Fibroblast of skin of left quadriceps (primary cell): ENCODE data around the gene CLRN1.

ENCODE experiments used
- DNase-seq, 2 experiments: peaks; one replicate each; pipeline ENCODE4 v3.0.0-alpha.2; 2013; ENCODE audit warnings: low read depth in 2 of 2

The CLRN1 gene

GRCh38 chr3:150975992-150976368 is 3.5 kb upstream of the CLRN1 start:
- DNase-seq = no peak

- no peak for DNase-seq
Measured at GRCh38 chr3:150975086-150975991, 2.8 kb upstream of the CLRN1 start.

- DNase-seq = peak; percentile 42 to 55
Measured at GRCh38 chr3:150970665-150971324, 1.7 kb downstream of the CLRN1 start.

DNA sequence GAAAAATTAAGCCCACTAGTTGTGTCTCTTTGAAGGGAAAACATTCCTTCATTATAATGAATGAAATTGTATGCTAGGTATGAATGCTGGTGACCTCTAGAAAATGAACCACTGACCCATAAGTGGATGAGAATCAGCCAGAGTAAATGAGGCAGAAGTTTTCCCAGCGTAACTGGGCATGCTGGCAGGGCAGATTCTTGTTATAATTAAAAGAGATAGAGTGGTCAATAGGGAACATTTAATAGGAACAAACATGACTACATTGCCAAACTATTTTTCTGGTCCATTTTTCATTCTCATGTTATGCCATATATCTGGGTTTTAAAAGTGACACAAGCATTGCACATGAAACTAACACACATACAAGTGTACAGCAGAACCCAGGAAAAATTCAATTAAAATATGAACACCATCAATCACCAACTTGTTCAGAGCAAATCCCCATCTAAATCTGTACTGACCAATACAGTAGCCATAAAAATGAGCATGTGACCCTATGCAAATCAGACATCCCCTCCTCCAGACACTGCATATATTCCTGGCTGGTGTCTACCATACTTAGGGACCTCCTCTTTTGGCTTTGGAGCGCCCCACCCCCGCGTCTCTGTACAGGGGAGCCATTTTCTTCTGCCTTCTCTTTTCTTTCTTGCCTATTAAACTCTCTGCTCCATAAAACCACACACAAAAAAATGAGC is 4.0 kb downstream of the CLRN1 start:
- DNase-seq = no peak

DNA sequence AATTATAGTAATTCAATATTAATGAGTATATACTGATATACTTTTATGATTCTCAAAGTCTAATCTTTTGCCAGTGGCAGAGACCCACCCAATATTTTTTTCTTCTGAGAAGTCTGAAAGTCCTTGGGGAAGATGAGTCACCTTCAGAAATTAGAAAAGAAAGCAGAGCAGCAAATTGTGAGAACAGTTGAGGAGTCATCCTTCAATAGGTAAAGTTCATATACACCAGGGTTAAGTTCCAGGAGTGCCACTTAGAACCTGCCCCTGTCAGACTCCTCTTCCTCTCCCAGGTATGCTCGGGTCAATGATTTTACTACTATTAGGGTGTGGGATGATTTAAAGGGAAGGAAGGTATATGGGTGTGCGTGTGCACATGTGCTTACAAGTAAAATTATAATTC is 7.1 kb downstream of the CLRN1 start:
- DNase-seq = no peak

DNA sequence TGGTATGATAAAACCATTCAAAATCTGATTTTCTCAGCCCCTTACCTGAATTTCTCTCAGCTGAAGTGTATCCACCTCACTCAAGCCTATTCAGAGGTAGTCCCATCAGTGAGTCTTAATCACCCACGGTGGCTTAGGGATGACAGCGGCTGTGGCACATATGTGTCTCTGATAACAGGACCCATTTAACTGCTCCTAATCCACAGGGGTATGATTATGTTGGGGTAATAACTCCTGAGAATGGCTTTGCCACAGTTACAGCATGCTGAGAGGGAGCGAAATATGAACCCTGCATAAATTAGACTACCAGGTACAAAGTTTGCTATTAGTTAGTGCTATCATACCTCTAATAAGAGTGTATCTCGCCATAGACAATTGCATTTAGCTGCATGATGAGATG is 10.6 kb downstream of the CLRN1 start:
- DNase-seq = no peak

DNA sequence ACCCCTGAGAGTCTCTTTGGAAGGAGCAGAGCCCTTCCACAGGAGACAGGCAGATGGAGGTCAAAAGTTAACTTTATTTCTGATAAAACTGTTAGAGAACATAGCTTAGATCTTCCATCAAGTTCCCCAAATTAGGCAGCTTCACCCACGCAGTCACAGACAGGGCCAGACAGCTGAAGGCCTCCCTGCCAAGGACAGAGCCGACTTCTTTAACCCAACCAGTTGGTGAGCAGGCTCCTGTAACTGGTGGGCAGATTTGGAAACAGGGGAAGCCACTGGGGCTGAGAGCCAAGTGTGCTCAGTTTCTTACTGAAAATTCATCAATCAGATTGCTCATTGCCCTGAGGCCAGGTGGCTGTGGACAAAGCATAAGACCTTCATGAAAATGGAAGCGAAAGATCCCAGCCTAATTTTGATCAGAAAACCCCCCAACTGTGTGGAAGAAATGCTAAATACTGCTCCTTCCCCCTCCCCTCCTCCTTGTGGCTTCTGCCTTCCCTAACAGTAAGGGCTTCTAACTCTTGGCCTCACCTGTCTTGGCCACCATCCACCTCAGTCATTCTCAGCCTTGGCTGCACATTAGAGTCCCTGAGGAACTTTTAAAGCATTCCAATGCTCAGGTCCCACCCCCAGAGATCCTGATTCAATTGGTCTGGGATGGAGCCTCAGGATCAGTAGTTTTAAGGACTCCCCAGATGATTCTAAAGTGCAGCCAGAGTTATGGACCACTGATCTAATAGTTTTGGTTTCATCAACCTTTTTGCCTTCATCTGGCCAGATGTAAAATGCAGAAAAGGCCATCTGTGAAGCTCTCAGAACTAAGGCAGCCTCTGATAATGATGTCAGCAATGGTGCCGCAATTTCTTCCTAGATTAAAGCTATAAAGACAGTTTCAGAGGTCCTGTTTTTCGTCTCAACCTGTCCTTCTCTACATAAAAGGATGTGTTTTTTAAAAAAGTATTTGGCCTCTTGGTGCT is 11.5 kb downstream of the CLRN1 start:
- no peak for DNase-seq

DNA sequence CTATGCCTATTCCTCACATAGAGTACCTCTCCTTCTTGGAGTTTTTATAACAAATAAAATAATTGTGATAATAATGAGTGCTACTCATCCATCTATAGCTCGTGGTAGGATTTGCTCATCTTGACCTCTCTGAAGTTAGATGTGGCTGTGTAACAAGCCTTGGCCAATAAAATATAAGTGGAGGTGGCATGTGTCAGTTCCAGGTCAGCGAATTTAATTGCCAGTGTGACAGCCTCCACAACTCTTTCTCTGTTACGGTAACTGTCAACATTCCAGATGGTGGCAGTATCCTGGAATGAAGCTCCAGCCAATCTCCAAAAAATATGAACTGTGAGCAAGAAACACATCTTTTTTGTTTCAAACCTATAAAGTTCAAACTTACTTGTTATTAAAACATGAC is 13.8 kb downstream of the CLRN1 start:
- no peak for DNase-seq

GRCh38 chr3:150956376-150956775 is 16.2 kb downstream of the CLRN1 start:
- no peak for DNase-seq

DNA sequence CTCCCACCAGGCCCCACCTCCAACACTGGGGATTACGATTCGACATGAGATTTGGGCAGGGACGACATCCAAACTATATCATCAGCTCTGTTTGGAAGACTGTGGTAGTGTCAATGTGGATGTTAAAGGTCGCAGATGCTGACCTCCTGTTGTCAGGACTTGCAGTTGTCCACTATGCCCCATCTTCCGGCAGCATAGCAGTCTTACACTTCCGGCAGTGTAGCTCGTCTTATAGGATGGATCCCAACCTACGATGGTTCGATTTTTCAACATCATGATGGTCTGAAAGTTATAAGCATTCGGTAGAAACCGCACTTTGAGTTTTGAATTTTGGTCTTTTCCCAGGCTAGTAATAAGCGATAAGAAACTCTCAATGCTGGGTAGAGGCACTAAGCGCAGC is 20.6 kb downstream of the CLRN1 start:
- no peak for DNase-seq

GRCh38 chr3:150945226-150946032 is 27.1 kb downstream of the CLRN1 start:
- peak; percentile 78 to 80 for DNase-seq

DNA sequence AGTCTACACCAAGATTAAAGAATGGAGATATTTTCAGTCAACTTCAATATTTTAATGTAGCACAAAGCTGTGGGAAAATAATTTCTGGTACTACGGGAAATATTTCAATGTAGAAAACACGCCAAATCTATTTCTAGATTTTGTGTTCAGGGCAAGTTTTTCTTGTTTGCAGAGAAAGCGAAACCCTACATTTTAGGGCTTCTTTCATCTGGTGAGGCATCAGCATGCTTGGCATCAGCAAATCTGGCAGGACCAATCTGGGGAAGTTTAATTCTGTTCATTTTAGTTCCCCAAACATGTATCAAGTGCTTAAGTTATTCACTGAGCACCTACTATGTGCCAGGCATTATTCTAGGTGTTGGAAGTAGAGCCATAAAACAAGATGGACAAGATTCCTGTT is 30.3 kb downstream of the CLRN1 start:
- DNase-seq = no peak

GRCh38 chr3:150936693-150937092 is 35.8 kb downstream of the CLRN1 start:
- DNase-seq = no peak

- no peak for DNase-seq
Measured at GRCh38 chr3:150933473-150933995, 39.0 kb downstream of the CLRN1 start.

DNA sequence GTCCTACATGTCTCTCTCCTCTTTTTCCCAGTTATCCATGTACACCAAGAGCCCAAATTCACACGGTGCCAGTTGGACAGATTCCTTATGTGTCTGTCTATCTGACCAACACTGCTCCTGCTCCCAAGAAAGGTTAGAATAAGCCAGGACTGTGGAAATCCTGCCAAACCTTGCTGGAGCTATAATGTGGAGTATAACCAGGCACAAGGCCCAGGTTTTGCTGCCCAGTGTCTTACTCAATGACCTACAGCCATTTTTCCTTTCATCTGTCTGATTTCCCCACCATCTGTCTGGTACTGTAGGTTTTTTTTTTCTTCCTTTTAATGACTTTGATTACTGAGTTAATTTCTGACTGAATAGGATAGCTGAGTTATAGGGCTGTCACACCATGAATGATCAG is 40.8 kb downstream of the CLRN1 start:
- no peak for DNase-seq

- DNase-seq = no peak
Measured at GRCh38 chr3:150930839-150931238, 41.7 kb downstream of the CLRN1 start.

DNA sequence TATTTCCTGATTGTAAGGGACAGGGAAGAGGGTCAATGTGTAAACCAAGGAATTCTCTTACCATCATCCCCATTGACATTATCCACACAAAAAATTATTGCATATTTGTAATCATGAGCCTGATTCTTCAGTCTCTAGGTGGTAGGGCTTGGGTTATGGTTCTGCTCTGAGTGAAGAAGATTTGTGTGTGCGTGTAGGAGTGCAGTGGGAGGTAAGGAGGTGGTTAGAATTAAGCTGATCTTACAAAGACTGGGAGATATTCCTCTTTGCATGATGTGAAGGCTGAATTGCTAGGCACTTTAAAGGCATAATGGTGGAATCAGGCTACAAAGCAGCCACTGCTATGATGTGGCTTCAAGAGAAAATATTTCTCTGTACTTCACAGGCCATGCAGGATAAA is 44.3 kb downstream of the CLRN1 start:
- DNase-seq = no peak

DNA sequence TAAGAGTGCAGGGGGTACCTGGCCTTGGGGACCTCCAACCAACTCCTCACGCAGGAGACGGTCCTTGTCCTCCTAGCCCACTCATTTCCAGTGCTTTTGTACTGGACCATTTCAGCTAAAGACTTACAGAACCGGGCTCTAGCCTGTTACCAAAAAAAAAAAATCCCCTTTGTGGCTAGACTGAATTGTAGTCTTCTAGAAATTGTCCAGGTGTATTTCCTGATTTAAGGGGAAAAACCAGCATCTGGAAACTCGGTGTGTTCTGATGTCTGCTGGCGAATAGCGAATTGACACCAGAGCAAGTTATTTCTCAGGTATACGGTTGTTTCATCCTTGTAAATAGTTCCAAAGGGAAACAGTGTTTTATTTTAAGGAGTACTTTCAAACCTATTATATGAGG is 46.2 kb downstream of the CLRN1 start:
- no peak for DNase-seq

DNA sequence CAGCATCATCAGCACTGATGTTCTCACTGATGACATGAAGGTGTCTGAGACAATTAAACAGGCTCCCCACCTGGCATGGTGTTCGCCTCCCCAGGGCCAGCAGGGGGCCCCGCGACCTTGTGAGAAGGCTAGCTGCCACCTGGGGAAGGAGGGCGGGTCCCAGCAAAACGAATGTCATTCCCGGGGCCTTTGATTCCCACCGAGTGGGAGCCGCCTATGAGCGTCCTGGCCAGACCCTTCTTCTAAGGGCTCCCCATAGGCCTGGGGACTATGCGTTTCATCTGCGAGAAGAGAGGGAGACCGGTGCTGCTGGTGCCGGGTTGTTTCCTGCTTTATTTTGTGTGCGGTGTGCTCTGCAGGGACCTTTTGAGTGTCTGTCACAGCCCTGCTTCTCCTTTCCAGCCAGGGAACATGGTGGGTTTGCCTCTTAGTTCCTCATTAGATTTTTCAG is 46.8 kb downstream of the CLRN1 start:
- no peak for DNase-seq

GRCh38 chr3:150922611-150923010 is 49.9 kb downstream of the CLRN1 start:
- no peak for DNase-seq
